ENCODE results near the gene SGMS1.

SGMS1 gene

DNA sequence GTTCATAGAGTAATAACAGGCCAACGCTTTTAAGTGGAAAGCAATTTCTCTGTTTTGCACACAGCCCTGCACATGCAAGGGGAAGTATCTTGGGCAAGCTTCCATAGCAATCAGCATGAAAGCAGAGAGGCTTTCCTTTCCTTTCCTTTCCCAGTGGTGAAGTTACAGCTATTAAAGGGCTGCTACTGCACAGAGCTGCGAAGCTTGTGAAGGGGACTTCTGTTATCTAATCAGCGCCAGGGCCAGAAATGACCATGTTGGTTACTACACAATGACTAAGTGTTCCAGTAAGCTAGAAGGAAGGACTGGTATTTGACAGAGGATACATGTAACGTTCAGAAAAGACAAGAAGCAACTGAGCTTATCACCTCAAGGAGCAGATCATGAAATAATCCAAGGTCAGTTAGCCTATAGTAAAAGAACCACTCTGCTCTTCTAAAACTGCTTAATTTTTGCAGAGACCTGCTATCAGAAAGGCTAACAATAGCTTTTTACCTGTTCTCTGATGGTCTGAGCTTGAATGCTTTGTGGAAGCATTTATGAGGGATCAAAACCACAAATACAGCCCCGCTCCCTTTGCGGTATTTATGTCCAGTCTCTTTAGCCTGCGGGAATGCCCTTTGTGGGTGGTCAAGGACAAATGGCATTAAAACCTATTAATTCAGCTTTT, 45.9 kb downstream of the SGMS1 start:
- peak; percentile 86 for DNase-seq
- H3K4me3 ChIP-seq (ENCODE audit: low read depth, low read length) = no peak overlapping the region

DNA sequence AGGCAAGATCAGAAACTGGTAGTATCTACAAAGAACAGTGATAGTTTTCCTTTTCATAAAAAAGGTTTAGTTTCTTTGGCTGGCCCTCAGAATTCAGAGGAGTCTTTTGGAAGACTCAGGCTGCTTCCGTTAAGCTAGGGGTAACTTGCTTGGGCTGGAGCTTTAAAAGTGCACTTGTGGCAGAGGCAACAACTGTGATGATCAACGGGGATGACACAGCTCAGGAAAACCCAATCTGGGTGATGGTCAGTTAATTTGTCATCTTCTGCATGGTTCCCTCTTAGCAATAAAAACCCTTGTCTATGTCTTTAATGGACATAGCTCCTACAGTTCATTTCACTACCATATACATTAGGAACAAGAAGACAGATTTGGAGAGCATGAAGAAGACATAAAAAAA, 46.7 kb downstream of the SGMS1 start:
- no peak overlapping the region for H3K4me3 ChIP-seq (ENCODE audit: low read depth, low read length)
- DNase-seq = no peak
- H3K36me3 ChIP-seq (replicated peaks) = no peaks in the 10 kb centered on the region
- no peaks in the 10 kb centered on the region for H3K27me3 ChIP-seq (replicated peaks)
- TF ChIP-seq, protein P1, sequence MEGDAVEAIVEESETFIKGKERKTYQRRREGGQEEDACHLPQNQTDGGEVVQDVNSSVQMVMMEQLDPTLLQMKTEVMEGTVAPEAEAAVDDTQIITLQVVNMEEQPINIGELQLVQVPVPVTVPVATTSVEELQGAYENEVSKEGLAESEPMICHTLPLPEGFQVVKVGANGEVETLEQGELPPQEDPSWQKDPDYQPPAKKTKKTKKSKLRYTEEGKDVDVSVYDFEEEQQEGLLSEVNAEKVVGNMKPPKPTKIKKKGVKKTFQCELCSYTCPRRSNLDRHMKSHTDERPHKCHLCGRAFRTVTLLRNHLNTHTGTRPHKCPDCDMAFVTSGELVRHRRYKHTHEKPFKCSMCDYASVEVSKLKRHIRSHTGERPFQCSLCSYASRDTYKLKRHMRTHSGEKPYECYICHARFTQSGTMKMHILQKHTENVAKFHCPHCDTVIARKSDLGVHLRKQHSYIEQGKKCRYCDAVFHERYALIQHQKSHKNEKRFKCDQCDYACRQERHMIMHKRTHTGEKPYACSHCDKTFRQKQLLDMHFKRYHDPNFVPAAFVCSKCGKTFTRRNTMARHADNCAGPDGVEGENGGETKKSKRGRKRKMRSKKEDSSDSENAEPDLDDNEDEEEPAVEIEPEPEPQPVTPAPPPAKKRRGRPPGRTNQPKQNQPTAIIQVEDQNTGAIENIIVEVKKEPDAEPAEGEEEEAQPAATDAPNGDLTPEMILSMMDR (IDR thresholded peaks at IDR 0.05; ENCODE audit: low read depth, low read length, missing control alignments) = no peak
- in situ Hi-C loops (cut with HindIII; ENCODE audit: low pct_ligation_motif_present, low sequenced_read_pairs) = no loop called here
- H3K27ac ChIP-seq = peak overlapping the region; percentile 50

More for the DNA sequence above, 45.9 kb downstream of the SGMS1 start:
- in situ Hi-C loops (cut with HindIII; ENCODE audit: low pct_ligation_motif_present, low sequenced_read_pairs) = no loop called here
- no peaks in the 10 kb centered on the region for H3K36me3 ChIP-seq (replicated peaks)
- H3K27ac ChIP-seq = peak overlapping the region; percentile 50
- H3K27me3 ChIP-seq (replicated peaks) = no peaks in the 10 kb centered on the region
- TF ChIP-seq, protein P1 (IDR thresholded peaks at IDR 0.05; ENCODE audit: low read depth, low read length, missing control alignments) = no peak

DNA sequence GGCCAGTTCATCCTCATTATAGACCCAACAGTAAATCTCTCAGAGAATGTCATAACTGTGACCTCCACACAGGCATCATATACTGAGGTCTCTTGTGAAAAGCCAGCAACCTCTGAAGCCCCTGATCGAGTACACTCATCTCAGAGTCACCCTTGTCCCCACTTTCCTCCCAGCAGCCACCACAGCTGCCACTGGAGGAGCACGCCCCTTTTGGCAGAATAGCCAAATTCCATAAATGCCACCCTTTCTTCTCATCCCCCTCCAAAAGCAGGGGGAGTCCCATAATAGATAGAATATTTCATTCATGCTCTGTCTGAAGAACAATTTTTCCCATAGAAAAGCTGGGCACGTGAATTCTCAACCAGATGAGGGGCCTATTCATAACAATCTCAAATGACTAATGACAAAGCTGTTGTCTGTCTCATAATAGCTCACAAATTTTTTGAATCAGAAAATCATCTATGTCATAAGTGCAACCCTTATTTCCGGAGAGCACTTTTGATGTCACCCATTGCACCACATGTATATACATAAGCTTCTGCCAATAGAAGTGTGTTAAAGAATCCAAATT, 47.4 kb downstream of the SGMS1 start:
- Histone ChIP-seq H3K27ac (peak overlapping the region; percentile 50), H3K27me3 (replicated peaks) (no peaks in the 10 kb centered on the region), H3K36me3 (replicated peaks) (no peaks in the 10 kb centered on the region), H3K4me3 (ENCODE audit: low read depth, low read length) (no peak overlapping the region)
- DNase-seq = peak; percentile 24
- in situ Hi-C loops (cut with HindIII; ENCODE audit: low pct_ligation_motif_present, low sequenced_read_pairs) = no loop called here
- TF ChIP-seq, protein P1 (IDR thresholded peaks at IDR 0.05; ENCODE audit: low read depth, low read length, missing control alignments) = no peak

DNA sequence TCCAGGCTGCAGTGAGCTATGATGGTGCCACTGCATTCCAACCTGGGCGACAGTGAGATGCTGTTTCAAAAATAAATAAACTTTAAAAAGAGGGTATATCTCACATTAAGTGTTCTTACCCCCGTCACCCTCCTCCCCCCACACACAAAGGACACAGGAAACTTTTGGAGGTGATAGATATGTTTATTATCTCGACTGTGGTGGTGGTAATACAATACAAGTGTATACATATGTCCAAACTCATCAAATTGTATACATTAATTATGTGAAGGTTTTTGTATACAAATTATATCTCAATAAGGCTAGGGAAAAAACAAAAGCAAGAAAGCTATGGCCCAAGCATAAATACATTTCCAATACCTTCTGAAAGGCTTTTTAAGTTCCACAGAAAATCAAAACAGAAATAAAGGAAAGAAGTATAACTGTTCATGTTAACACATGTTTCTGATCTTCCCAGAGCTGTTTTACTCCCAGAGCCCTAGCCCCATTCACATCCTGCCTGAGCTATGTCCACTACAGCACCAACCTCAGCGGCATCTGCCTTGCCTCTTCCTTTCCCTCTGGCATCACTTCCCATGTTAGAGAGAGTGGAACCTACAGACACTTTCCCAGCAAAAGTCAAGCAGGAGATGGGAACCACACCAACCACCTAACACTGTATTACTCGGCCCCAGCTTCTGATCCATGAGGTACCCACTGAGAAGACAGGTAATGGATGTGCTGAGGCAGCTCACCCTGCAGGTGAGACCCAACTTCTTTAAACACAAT, 48.1 kb downstream of the SGMS1 start:
- H3K27ac ChIP-seq = peak overlapping the region; percentile 5
- in situ Hi-C loops (cut with HindIII; ENCODE audit: low pct_ligation_motif_present, low sequenced_read_pairs) = no loop called here
- no peaks in the 10 kb centered on the region for H3K27me3 ChIP-seq (replicated peaks)
- no peak for DNase-seq
- TF ChIP-seq, protein P1 (IDR thresholded peaks at IDR 0.05; ENCODE audit: low read depth, low read length, missing control alignments) = no peak
- H3K36me3 ChIP-seq (replicated peaks) = no peaks in the 10 kb centered on the region
- no peak overlapping the region for H3K4me3 ChIP-seq (ENCODE audit: low read depth, low read length)

DNA sequence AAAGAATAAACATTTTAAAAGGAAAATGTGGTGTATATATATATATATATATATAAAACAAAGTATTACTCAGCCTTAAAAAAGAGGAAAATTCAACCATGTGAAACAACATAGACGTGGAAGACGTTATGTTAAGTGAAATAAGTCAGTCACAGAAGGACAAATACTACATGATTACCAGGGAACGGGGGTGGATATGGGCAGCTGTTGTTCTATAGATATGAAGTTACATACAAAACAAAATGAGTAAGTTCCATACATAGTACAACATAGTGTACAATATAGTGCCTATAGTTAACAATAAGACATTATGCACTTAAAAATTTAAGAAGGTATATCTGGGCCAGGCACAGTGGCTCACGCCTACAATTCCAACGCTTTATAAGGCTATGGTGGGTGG, 48.8 kb downstream of the SGMS1 start:
- DNase-seq = no peak
- Histone ChIP-seq H3K27me3 (replicated peaks) (no peaks in the 10 kb centered on the region), H3K36me3 (replicated peaks) (no peaks in the 10 kb centered on the region), H3K4me3 (ENCODE audit: low read depth, low read length) (no peak overlapping the region), H3K27ac (no peak overlapping the region)
- in situ Hi-C loops (cut with HindIII; ENCODE audit: low pct_ligation_motif_present, low sequenced_read_pairs) = no loop called here
- TF ChIP-seq, protein P1 (IDR thresholded peaks at IDR 0.05; ENCODE audit: low read depth, low read length, missing control alignments) = no peak

Measured in brain microvascular endothelial cell (primary cell).